Left cardiac atrium (tissue), 4 donors: ENCODE measurements around the gene RBM4B. TPM values are rescaled to one million over a fixed set of nuclear protein-coding genes. Genes with fewer than 3 reads are reported as not detected.

Experiments used
- ATAC-seq, 2 donors: fragments of 200-7000 bp; cut with Tn5 transposase; one replicate each; pipeline ENCODE4 v1.9.1; 2020; ENCODE audit warnings: mild to moderate bottlenecking in 2 of 2, moderate library complexity in 2 of 2
- DNase-seq: peaks from one replicate; pipeline ENCODE4 v3.0.0-alpha.2; 2020
- intact Hi-C, 2 donors: fragments of 100-400 bp; cut with DNase I; formaldehyde crosslinking; loops; one replicate each; pipeline versions ENCODE4 v1.14.1 to v1.15.1; 2022 to 2023
- total RNA-seq, 2 donors: library from RNA; stranded (reverse); fragmentation: NEBNext Ultra II Directional; extraction: Animal tissue kit (Norgen Biotek cat#: 25700); gene quantifications; one replicate each; pipeline ENCODE4 v1.2.1, GENCODE V29; 2021
- donor health status: DM: no; HTN: yes; CAD: no.
- donor health status: DM: no; HTN: yes; CAD: no; lungs with severe emphysema.
- donor health status: DM: yes; HTN: yes; CAD: no.
- donor health status: Dilated cardiomyopathy.

The RBM4B gene
- total RNA-seq, 2 donors from 2014 or later, result 8.0 to 13.8 TPM

- ATAC-seq, result no peak
- intact Hi-C loops, result no loop called here
Observed at GRCh38 chr11:66689661-66690590, 12.2 kb upstream of the RBM4B start.

DNA sequence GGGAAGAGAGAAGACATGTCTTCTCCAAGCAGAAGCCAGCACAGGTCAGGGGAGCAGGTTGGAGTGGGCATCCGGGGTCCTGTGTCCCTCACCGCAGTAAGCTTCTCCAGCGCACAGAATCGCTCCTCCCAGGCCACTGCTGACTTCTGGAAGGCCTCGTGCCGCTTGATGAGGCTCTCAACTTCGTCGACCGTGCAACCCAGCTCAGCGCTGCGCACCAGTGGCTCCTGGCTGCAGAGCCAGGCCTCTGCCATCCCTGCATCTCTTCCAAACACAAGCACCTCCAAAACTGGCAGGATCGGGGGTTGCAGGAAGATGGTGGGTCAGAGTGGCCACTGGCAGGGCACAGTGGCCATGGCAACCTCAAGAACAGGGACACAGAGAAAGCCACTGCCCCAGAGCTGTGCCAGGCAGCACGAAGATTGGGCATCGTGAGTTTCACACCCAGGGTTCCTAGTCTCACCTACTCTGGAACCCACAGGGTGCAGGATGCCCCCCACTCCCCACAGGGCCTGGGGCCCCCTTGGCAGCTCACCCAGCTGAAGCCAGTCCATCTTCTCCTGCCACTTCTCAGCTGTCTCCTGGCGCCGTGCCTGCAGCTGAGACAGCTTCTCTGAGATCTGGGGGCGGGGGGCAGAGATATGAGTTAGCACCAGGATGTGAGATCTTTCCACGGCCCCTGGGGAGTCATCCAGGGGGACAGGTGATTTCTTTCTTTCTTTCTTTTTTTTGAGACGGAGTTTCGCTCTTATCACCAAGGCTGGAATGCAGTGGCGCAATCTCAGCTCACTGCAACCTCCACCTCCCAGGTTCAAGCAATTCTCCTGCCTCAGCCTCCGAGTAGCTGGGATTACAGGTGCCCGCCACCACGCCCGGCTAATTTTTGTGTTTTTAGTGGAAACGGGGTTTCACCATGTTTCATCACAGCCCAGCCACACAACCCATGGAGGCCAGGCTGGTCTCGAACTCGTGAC lies 11.2 kb upstream of the RBM4B start:
- intact Hi-C loops, result no loop called here
- ATAC-seq (no peak), DNase-seq (no peak)

More at GRCh38 chr11:66689661-66690590, 12.2 kb upstream of the RBM4B start:
- DNase-seq, result no peak

GRCh38 chr11:66687831-66688281 lies 10.2 kb upstream of the RBM4B start:
- DNase-seq (no peak), ATAC-seq (no peak)
- intact Hi-C loops, result no loop called here

DNA sequence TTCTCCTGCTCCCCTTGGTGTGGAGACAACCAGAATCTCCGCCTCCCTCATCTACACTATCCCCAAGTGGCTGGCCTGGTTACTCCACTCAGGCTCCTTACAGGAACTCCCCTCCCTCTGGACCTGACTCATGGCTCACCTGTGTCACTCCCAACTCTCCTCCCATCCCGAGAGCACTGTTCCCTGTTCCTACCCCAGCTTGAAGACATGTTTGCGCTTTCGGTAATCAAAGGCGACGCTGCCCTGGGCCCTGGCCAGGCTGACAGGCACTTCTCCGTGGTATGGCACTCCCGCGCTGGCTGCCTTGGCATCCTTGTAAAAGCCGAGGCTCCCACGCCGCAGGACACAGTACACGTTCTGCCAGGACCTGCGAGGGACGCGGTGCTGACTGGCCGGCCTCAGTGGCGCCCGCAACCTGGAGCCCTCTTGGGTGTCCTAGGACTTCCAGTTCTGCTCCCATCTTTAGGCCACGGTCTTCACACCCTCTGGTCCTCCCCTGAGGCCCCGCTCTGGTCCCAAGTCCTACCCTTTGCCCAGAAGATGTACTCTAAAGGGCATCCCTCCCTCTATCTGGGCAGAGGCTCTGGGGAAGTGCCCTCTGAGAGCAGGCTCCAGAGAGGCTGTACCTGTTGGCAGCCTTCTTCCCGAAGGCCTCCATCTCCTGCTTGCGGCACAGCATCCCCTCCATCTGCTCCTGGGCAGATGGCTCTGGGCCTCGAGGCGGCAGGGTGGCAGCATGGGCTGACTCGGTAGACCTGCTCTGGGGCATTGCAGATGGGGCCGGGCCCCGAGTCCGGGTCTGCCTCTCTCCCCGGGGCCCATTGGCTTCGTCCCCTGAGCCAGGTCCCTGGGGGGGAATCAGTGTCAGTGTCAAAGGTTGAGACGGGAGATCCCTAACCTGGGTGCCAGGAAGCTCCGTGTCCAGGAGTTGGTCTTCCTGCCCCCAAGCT lies 9.4 kb upstream of the RBM4B start:
- DNase-seq (no peak), ATAC-seq (no peak)
- intact Hi-C loops, result no loop called here

DNA sequence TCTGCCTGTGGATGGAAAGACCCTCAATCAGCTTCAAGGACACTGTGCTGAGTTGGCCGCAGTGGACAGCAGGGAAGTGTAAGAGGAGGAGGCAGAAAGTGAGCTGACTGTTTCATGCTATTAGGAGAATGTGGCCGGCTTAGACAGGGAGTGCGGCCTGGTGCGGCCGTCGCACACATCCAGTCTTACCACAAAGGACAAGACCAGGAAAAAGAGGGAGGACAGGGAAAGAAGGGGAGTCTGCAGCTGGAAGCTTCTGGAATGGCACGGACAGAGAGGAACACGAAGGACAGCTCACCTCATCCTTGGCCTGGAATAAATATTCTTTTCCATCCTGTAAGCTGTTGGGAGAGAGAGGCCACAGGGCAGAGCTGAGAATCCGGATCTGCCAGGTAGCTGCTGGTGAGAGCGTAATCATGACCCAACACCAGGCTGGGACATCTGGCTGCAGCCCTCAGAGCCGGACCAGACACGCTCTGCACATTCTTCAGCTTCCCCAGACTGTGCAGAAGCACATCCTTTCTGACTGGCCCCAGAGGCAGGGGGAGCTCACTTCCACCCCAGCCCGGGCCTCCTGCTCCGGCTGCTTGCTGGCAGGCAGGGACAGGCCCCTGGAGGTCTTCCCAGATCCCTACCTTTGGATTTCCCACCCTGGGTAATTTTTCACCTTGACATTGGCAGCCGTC lies 8.6 kb upstream of the RBM4B start:
- intact Hi-C loops, result no loop called here
- ATAC-seq (no peak), DNase-seq (no peak)

- ATAC-seq, result no peak
- no peak for DNase-seq
- intact Hi-C loops, result no loop called here
Observed at GRCh38 chr11:66685276-66686099, 7.8 kb upstream of the RBM4B start.

DNA sequence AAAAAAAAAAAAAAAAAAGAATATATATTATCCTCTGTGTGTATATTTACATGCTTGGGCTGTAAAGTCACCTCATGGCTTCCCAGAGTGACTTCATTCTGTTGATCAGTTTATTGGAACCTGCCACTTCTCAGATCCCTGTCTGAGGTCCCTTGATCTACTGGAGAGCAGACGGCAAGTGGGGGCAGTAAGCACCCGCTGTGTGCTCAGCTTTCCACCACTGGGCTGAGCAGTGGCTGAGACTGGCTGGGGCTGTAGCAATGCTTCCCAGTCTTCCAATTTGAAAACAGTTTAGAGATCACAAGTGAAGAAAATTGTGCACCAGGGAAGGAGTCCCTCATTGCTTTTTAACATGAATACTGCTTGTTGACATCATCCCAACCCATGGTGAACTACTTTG lies 6.9 kb upstream of the RBM4B start:
- intact Hi-C loops, result no loop called here
- ATAC-seq, result no peak
- DNase-seq, result no peak

GRCh38 chr11:66683877-66684276 lies 6.2 kb upstream of the RBM4B start:
- DNase-seq, result no peak
- intact Hi-C loops, result no loop called here
- ATAC-seq, result no peak

GRCh38 chr11:66680966-66681645 lies 3.4 kb upstream of the RBM4B start:
- DNase-seq (no peak), ATAC-seq (no peak)
- intact Hi-C loops, result no loop called here

DNA sequence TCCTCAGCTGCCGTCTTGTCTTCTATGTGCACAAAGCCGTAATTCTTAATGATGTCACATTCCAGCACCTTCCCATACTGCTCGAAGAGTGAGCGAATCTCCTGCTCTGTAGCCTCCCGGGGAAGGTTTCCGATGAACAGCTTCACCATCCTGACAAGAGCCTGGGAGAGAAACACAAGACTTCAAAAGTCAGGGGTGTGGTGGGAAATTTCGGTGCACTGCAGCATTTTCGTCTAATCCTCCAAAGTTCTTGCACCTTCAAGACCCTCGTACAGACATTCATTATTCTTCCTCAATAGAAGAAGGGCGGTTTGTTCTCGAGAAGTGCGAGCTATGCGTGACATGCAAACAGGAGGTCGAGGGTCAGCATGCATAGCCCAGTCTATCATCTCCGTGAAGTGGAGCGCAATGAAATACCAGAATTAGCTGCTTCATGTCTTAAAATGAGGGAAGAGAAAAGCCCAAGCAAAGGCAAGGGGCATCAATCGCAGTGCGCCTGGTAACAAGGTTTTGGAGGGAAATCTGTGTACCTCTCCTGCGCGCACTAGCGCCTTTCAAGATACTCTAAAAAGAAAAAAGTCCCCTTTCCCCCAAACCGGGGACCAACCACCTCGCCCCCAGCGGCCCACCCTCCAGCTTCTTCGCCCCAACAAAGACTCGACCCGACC lies 622 bp downstream of the RBM4B start:
- ATAC-seq (no peak), DNase-seq (no peak)
- intact Hi-C loops, result loop anchor here in 1 of 2 donors (5.0 kb wide), 1 partner anchor 270 kb away; no protein-coding TSS in a partner anchor

GRCh38 chr11:66676282-66676919 lies 1.3 kb downstream of the RBM4B start:
- ATAC-seq (no peak), DNase-seq (no peak)
- intact Hi-C loops, result loop anchor here in 1 of 2 donors (5.0 kb wide), 1 partner anchor 269 kb away; no protein-coding TSS in a partner anchor

DNA sequence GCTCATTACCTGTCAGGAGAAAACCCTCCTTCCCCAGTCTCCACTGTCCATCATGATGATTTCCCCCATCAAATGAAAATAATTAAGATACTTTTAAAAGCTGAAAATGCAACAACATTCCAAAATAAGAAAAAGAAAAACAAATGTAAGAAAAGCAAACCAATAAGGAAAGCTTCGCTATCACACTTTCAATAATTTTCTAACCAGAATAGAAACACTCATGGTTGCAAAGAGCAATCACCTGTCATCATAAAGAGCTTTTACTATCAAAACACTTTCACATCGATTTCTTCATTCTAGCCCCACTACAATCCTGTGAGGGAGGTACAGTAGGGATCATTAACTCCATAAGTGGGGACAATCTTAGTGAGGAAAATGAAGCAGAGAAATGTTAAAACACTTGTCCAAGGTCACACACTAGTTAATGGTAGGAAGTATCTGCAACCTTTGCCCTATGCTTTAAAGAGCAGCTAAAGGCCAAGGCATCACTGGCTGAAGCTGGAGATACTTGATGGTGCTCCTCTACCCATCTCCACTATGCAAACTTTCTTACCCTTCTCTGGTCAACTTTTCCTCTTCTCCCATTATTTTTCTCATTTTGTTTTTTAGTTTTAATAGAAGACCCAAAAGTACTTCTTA lies 2.6 kb downstream of the RBM4B start:
- DNase-seq (no peak), ATAC-seq (no peak)
- intact Hi-C loops, result loop anchor here in 1 of 2 donors (5.0 kb wide), 1 partner anchor 268 kb away; no protein-coding TSS in a partner anchor

- no peak for ATAC-seq
Observed at GRCh38 chr11:66670816-66671215, 6.9 kb downstream of the RBM4B start.

DNA sequence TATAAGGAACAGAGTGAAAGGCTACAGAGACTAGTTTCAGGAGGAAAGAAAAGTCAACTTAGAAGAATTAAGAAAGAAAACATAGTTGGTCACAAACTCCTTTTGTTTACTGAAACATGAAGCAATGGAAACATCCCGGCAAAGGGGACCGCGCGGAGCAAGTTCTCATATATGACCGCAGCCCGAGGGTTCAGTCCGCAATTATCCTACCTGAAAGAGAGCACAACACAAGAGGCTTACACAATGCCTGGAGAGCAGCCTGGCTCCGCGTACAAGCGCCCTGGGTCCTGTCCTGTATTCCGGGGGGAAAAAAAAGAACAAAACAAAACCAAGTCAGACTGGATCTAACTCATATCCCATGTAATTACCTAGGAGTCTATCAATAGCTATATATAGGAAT lies 12.3 kb downstream of the RBM4B start:
- DNase-seq, result no peak
- no peak for ATAC-seq
- intact Hi-C loops, result no loop called here

More at GRCh38 chr11:66670816-66671215, 6.9 kb downstream of the RBM4B start:
- DNase-seq, result no peak
- intact Hi-C loops, result no loop called here

DNA sequence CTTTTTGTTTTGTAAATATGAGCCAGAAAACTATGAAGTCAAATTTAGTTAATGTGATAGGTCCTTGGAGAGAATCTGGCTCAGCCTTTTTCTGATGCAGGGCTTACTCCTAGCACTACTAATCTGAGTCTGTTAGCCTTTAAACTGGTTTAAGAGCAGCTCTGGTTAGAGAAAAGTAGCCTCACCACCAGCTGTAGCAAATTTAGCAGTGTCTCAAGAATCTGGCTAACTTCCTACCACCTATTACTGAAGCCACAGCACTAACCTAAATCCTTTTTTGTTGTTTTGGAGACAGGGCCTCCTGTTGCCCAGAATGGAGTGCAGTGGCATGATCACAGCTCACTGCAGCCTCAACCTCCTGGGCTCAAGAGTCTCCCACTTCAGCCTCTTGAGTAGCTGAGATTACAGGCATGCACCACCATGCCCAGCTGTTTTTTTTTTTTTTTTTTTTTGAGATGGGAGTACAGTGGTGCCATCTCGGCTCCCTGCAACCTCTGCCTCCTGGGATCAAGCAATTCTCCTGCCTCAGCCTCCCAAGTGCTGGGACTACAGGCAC lies 13.9 kb downstream of the RBM4B start:
- DNase-seq (no peak), ATAC-seq (no peak)
- intact Hi-C loops, result no loop called here
